H1 (cell line): ENCODE measurements around the gene DRC7. TPM values are rescaled to one million over a fixed set of nuclear protein-coding genes. Genes with fewer than 3 reads are reported as not detected.

Source experiments
- CTCF ChIA-PET: fragments of 300-600 bp; sonication (Branson Sonifier 250); formaldehyde crosslinking; loops from one replicate; lab custom pipeline; 2021; ENCODE audit not compliant: partially characterized antibody; lab: Charles Lee
- POLR2A ChIA-PET: fragments of 300-600 bp; sonication (Branson Sonifier 250); formaldehyde crosslinking; loops from one replicate; lab custom pipeline; 2021; ENCODE audit warnings: inconsistent platforms; ENCODE audit not compliant: partially characterized antibody; lab: Charles Lee
- DNase-seq, 2 experiments: peaks; one replicate each; pipeline versions ENCODE4 v3.0.0 to v3.0.0-alpha.2; 2010 to 2022; ENCODE audit warnings: low spot score in 2 of 2, low read depth in 1 of 2, mixed read lengths in 1 of 2
- FAIRE-seq: peaks from 2 replicates; lab custom pipeline; 2011; peaks lifted over from hg19 to GRCh38; lab: Jason Lieb, UNC
- H2AFZ ChIP-seq: 2 replicates; pipeline ENCODE4 v1.8.1; 2012; ENCODE audit warnings: low read length, inconsistent platforms
- H2AK5ac ChIP-seq: 2 replicates; pipeline ENCODE4 v1.6.1; 2013; ENCODE audit warnings: low read depth, low read length
- H2BK120ac ChIP-seq: replicated peaks from 2 replicates; pipeline ENCODE3; 2013; ENCODE audit warnings: low read depth, low read length, inconsistent platforms
- H2BK12ac ChIP-seq: 2 replicates; pipeline ENCODE4 v1.6.1; 2013; ENCODE audit warnings: low read depth, low read length
- H2BK15ac ChIP-seq: 2 replicates; pipeline ENCODE4 v1.6.1; 2013; ENCODE audit warnings: low read length
- H2BK20ac ChIP-seq: 2 replicates; pipeline ENCODE4 v1.6.1; 2013; ENCODE audit warnings: low read length
- H2BK5ac ChIP-seq: 2 replicates; pipeline ENCODE4 v1.6.1; 2013; ENCODE audit warnings: low read depth, low read length
- H3K14ac ChIP-seq: 2 replicates; pipeline ENCODE4 v1.6.1; 2013; ENCODE audit warnings: inconsistent platforms; ENCODE audit not compliant: insufficient read length
- H3K18ac ChIP-seq: 2 replicates; pipeline ENCODE4 v1.6.1; 2013; ENCODE audit warnings: low read length; ENCODE audit errors: extremely low read depth
- H3K23ac ChIP-seq: 2 replicates; pipeline ENCODE4 v1.6.1; 2013; ENCODE audit warnings: inconsistent platforms; ENCODE audit not compliant: insufficient read length
- H3K23me2 ChIP-seq: 2 replicates; pipeline ENCODE4 v1.6.1; 2013; ENCODE audit warnings: low read depth, low read length
- H3K27ac ChIP-seq: 2 replicates; pipeline ENCODE4 v1.6.1; 2011; ENCODE audit warnings: low read depth, low read length, inconsistent platforms
- H3K27me3 ChIP-seq, 4 experiments: replicated peaks in 1 of 4; 1 replicate in 1 of 4; 2 replicates in 3 of 4; pipeline versions ENCODE4 v1.6.1 to v1.8.1; 2011 to 2013; ENCODE audit warnings: low read length in 3 of 4, mild to moderate bottlenecking in 3 of 4, inconsistent platforms in 2 of 4, mixed read lengths in 2 of 4, moderate library complexity in 1 of 4; ENCODE audit not compliant: control insufficient read depth in 3 of 4, insufficient read depth in 3 of 4; ENCODE audit errors: extremely low read depth in 1 of 4
- H3K36me3 ChIP-seq, 4 experiments: 2 replicates each; pipeline versions ENCODE4 v1.6.1 to v1.8.1; 2011 to 2013; ENCODE audit warnings: mild to moderate bottlenecking in 4 of 4, low read length in 3 of 4, moderate library complexity in 2 of 4, control low read depth in 1 of 4, inconsistent platforms in 1 of 4; ENCODE audit not compliant: insufficient read depth in 4 of 4, control insufficient read depth in 2 of 4
- H3K4ac ChIP-seq: replicated peaks from 2 replicates; pipeline ENCODE3; 2013; ENCODE audit warnings: low read length, low read depth, mixed read lengths, inconsistent platforms; ENCODE audit not compliant: insufficient read length
- H3K4me1 ChIP-seq, 4 experiments: replicated peaks in 1 of 4; 1 replicate in 1 of 4; 2 replicates in 3 of 4; pipeline versions ENCODE4 v1.6.1 to v1.8.1; 2011 to 2013; ENCODE audit warnings: low read length in 3 of 4, inconsistent platforms in 2 of 4, mixed read lengths in 1 of 4; ENCODE audit not compliant: insufficient read depth in 4 of 4, control insufficient read depth in 3 of 4
- H3K4me2 ChIP-seq, 2 experiments: 2 replicates each; pipeline versions ENCODE4 v1.6.1 to v1.8.1; 2011 to 2013; ENCODE audit warnings: low read depth in 2 of 2, low read length in 2 of 2, control low read depth in 1 of 2, inconsistent platforms in 1 of 2, mild to moderate bottlenecking in 1 of 2; ENCODE audit not compliant: insufficient read depth in 1 of 2
- H3K4me3 ChIP-seq, 4 experiments: fragments of 200-600, 300-600 bp in 1 of 4; sonication (generic), shearing (Covaris generic), sonication (Bioruptor Twin) in 1 of 4; 2 replicates each; pipeline versions ENCODE4 v1.5.1 to v1.8.1; 2011 to 2016; ENCODE audit warnings: low read length in 4 of 4, low read depth in 3 of 4, control low read depth in 2 of 4, inconsistent platforms in 2 of 4, mild to moderate bottlenecking in 2 of 4, mixed read lengths in 1 of 4, moderate library complexity in 1 of 4; ENCODE audit not compliant: insufficient read depth in 2 of 4; ENCODE audit errors: extremely low read depth in 1 of 4
- H3K56ac ChIP-seq: replicated peaks from 2 replicates; pipeline ENCODE3; 2013; ENCODE audit warnings: low read depth, mild to moderate bottlenecking, mixed read lengths, low read length, inconsistent platforms; ENCODE audit not compliant: insufficient read length
- H3K79me1 ChIP-seq: 2 replicates; pipeline ENCODE4 v1.6.1; 2013; ENCODE audit warnings: low read depth, low read length, control low read depth
- H3K79me2 ChIP-seq, 2 experiments: 2 replicates each; pipeline versions ENCODE4 v1.6.1 to v1.8.1; 2012 to 2013; ENCODE audit warnings: low read length in 2 of 2, mild to moderate bottlenecking in 2 of 2, inconsistent platforms in 1 of 2; ENCODE audit not compliant: insufficient read depth in 2 of 2, control insufficient read depth in 1 of 2
- H3K9ac ChIP-seq, 4 experiments: replicated peaks in 1 of 4; 1 replicate in 1 of 4; 2 replicates in 3 of 4; pipeline versions ENCODE4 v1.6.1 to v1.8.1; 2011 to 2013; ENCODE audit warnings: low read depth in 3 of 4, low read length in 3 of 4, control low read depth in 2 of 4, mild to moderate bottlenecking in 2 of 4, moderate library complexity in 2 of 4, inconsistent platforms in 1 of 4; ENCODE audit errors: extremely low read depth in 1 of 4
- H3K9me3 ChIP-seq, 2 experiments: 2 replicates each; pipeline versions ENCODE4 v1.6.1 to v1.8.1; 2012 to 2013; ENCODE audit warnings: mild to moderate bottlenecking in 2 of 2, moderate library complexity in 2 of 2, control low read depth in 1 of 2, inconsistent platforms in 1 of 2, low read depth in 1 of 2, low read length in 1 of 2, mixed read lengths in 1 of 2; ENCODE audit not compliant: insufficient read depth in 2 of 2
- H4K20me1 ChIP-seq, 2 experiments: replicated peaks in 1 of 2; 2 replicates each; pipeline versions ENCODE3 to v1.8.1; 2011 to 2013; ENCODE audit warnings: inconsistent platforms in 2 of 2, low read length in 2 of 2, mild to moderate bottlenecking in 1 of 2; ENCODE audit not compliant: insufficient read depth in 2 of 2, control insufficient read depth in 1 of 2
- H4K5ac ChIP-seq: 2 replicates; pipeline ENCODE4 v1.6.1; 2013; ENCODE audit warnings: low read length, low read depth, mixed read lengths, inconsistent platforms; ENCODE audit not compliant: insufficient read length
- H4K8ac ChIP-seq: 2 replicates; pipeline ENCODE4 v1.8.0; 2013; ENCODE audit warnings: mild to moderate bottlenecking, moderate library complexity, low read length, inconsistent platforms; ENCODE audit not compliant: insufficient read depth; ENCODE audit errors: extremely low read depth
- H4K91ac ChIP-seq: replicated peaks from 2 replicates; pipeline ENCODE3; 2013; ENCODE audit warnings: low read length, mixed read lengths, inconsistent platforms; ENCODE audit not compliant: insufficient read length
- BCL11A ChIP-seq, 2 experiments: IDR thresholded peaks; one replicate each; pipeline ENCODE4 v1.6.1; 2011; ENCODE audit warnings: low read depth in 2 of 2, low read length in 2 of 2, mild to moderate bottlenecking in 2 of 2
- CREB1 ChIP-seq: IDR thresholded peaks from 2 replicates; pipeline ENCODE4 v1.6.1; 2012; ENCODE audit warnings: inconsistent platforms
- FOSL1 ChIP-seq: IDR thresholded peaks from 2 replicates; pipeline ENCODE4 v1.6.1; 2011; ENCODE audit warnings: mild to moderate bottlenecking, low read depth, low read length, moderate library complexity; ENCODE audit not compliant: insufficient read depth
- RBBP5 ChIP-seq: IDR thresholded peaks from 2 replicates; pipeline ENCODE4 v1.7.1; 2012; ENCODE audit warnings: low read depth, mild to moderate bottlenecking, inconsistent platforms, low read length, moderate library complexity, borderline replicate concordance
- SP2 ChIP-seq: IDR thresholded peaks from 2 replicates; pipeline ENCODE4 v1.6.1; 2012; ENCODE audit warnings: mild to moderate bottlenecking, low read length, inconsistent platforms
- WGBS, 2 experiments: shearing (Covaris generic) in 1 of 2; methylation state at CpG; one replicate each; pipeline versions ENCODE4 v1.1.6 to v1.1.7; 2013 to 2015; ENCODE audit warnings: low lambda C conversion rate in 2 of 2, mixed read lengths in 2 of 2, inconsistent platforms in 1 of 2, low coverage in 1 of 2, missing lambda C conversion rate in 1 of 2; ENCODE audit not compliant: insufficient replicate concordance in 2 of 2, insufficient coverage in 1 of 2, insufficient read length in 1 of 2; ENCODE audit errors: extremely low coverage in 1 of 2, missing lambda C conversion rate in 1 of 2; 5-methylcytosine and 5-hydroxymethylcytosine counted together
- polyA plus RNA-seq, 7 experiments: library from polyadenylated mRNA; depleted of rRNA in 3 of 7; stranded (reverse) in 5 of 7; unstranded in 2 of 7; fragments of >200 nt in 5 of 7; fragments of 200-250 nt in 2 of 7; gene quantifications; 1 replicate in 5 of 7; 2 replicates in 1 of 7; 4 replicates in 1 of 7; pipeline versions ENCODE4 v1.2.1 to v1.2.3, GENCODE V29; 2011 to 2013; ENCODE audit warnings: missing spikeins in 2 of 7, mixed read lengths in 2 of 7
- total RNA-seq: library from RNA; stranded (reverse); fragmentation: NEBNext Ultra II Directional; extraction: Animal tissue kit (Norgen Biotek cat#: 25700); gene quantifications from 2 replicates; pipeline ENCODE4 v1.2.1, GENCODE V29; 2021

The DRC7 gene
- total and polyA plus RNA-seq, 2 of the 8 experiments (the other 6 are each of a cell fraction or from before 2014, with no cell fraction given): 0.14 TPM; not detected in 1

- peaks cover 0 to 9% of the 10 kb centered on the region in 2 experiments for H4K20me1 ChIP-seq
- H3K27ac ChIP-seq: no peak overlapping the region
- no peaks in the 10 kb centered on the region for H3K79me1 ChIP-seq
- FAIRE-seq: no peak
- no peak overlapping the region for H4K91ac ChIP-seq
- no peak for DNase-seq
- no peak overlapping the region for H2AK5ac ChIP-seq
- no peak overlapping the region for H2BK15ac ChIP-seq
- H3K4me3 ChIP-seq: no peak overlapping the region
- no peak overlapping the region for H2BK12ac ChIP-seq
- H4K5ac ChIP-seq: no peak overlapping the region
- H3K4ac ChIP-seq: no peak overlapping the region
- H4K8ac ChIP-seq: no peak overlapping the region
- H3K9me3 ChIP-seq: no peaks in the 10 kb centered on the region
- H2BK20ac ChIP-seq: no peak overlapping the region
- H3K14ac ChIP-seq: no peak overlapping the region
- H3K23ac ChIP-seq: no peak overlapping the region
- CTCF ChIA-PET: interaction anchor here (0.6 to 2.6 kb wide), 4 partner anchors 11 to 150 kb away, joined by 3 to 21 read pairs (median 6); no protein-coding TSS in a partner anchor
- no peak overlapping the region for H2BK5ac ChIP-seq
- H3K36me3 ChIP-seq: peaks cover 0 to under 1% (median 0%) of the 10 kb centered on the region in 4 experiments; a peak in 5 of 8 replicates
- H3K56ac ChIP-seq: no peak overlapping the region
- TF ChIP-seq RBBP5 (no peak), CREB1 (no peak), FOSL1 (no peak), BCL11A (IDR thresholded peaks at IDR 0.05; ENCODE audit: low read depth in 2 of 2, low read length in 2 of 2) (no peak), SP2 (no peak)
- TF ChIP-seq, all 59 proteins: peak for 0
- Histone ChIP-seq H3K4me1 (no peaks in the 10 kb centered on the region), H2AFZ (no peak overlapping the region), H3K79me2 (no peaks in the 10 kb centered on the region), H3K9ac (no peak overlapping the region), H3K4me2 (no peak overlapping the region), H3K27me3 (no peaks in the 10 kb centered on the region), H3K18ac (no peak overlapping the region), H3K23me2 (no peaks in the 10 kb centered on the region), H2BK120ac (no peak overlapping the region)
- 88% methylated on average over 4 of the region's 4 CpGs; no CpG with 5 or more reads in 1 of the 2 experiments for WGBS, 2 experiments
- POLR2A ChIA-PET: interaction anchor here (1.0 to 1.2 kb wide), 2 partner anchors 18 kb away, joined by 3 to 4 read pairs; no protein-coding TSS in a partner anchor
Observed at GRCh38 chr16:57742543-57742942, 47.9 kb downstream of the DRC7 start.
